ENCODE measurements around the gene TTYH2.

Gene TTYH2

GRCh38 chr17:74296548-74296936 lies 83.2 kb downstream of the TTYH2 start:
- DNase-seq, result peak; percentile 26

- no peak for DNase-seq
Measured at GRCh38 chr17:74297941-74298340, 84.6 kb downstream of the TTYH2 start.

DNA sequence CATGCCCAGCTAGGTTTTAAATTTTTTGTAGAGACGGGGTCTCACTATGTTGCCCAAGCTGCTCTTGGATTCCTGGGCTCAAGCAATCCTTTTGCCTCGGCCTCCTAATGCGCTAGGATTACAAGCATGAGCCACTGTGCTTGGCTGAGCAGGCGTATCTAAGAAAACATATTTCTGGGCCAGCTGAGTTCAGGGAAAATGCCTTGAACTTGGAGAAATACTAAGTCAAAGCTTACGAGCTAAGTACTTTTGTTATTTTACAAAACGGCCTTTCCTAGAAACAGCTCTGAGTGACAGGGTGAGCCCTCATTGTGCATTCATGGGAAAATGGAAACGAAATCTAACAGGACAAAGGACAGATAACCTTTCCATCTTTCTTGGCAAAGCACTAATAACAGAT lies 85.4 kb downstream of the TTYH2 start:
- DNase-seq, result no peak

DNA sequence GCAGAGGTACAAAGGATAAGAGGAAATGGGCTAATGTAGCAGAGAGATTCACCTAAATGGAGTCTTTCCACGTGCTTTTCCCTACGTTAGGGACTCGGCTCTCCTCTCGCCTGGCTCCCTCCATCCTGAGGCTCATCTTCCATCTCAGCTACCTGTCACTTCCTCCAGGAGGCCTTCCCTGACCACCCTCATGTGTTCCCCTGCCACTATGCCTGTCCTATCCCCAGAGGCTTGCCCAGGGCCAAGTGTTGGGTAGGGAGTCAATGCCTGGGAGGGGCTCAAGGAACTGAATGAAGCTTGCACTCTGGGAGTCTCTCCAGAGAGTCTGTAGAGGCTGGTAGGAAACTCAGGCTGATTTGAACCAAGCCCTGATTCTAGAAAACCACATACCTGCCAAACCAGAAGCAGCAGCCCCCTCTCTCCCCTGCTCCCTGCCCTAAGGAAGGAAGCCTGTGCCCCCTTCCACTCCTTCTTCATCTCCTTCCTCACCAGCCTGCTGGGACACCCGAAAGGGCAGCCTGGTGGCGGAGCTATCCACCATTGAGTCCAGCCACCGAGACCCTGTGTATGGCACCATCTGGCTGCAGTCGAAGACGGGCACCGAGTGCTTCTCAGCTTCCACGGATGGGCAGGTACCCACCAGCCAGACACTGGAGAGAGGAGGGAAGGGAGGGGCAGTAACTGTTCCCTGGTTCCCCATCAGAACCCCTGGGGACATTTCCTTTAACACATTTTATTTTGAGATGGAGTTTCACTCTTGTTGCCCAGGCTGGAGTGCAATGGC lies 86.0 kb downstream of the TTYH2 start:
- no peak for DNase-seq

- DNase-seq, result no peak
Measured at GRCh38 chr17:74303305-74303704, 89.9 kb downstream of the TTYH2 start.

- no peak for DNase-seq
Measured at GRCh38 chr17:74304184-74304583, 90.8 kb downstream of the TTYH2 start.

DNA sequence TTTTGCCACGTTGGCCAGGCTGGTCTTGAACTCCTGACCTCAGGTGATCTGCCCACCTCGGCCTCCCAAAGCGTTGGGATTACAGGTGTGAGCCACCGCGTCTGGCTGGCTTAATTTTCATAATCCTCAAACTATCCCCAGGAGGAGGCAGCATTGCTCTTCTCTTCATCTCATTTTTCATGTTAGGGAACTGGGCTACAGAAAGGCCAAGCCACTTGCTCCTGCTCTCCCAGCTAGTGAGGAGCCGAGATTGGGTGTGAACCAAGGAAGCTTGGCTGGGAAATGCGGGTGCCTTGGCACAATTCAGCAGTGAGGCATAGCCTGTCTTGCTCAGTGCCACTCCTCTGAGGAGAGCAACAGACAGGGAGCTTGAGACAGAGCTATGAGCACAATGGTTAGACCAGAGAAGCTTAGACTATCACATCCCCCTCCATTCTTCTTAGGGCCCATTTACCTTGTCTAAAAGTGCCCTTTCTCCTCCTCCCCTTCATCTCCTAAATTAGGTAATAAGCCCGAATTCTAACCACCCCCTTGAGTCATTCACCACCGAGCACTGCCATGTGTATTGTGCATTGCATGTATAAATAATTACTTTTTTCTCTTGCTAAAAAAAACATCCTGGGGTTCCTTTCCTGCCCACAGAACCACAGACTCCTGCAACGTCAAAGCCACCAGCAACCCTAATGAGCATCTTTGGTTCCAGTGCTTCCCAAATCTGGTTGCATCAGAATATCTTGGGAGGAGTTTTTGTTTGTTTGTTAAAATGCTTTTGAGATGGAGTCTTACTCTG lies 92.7 kb downstream of the TTYH2 start:
- no peak for DNase-seq

DNA sequence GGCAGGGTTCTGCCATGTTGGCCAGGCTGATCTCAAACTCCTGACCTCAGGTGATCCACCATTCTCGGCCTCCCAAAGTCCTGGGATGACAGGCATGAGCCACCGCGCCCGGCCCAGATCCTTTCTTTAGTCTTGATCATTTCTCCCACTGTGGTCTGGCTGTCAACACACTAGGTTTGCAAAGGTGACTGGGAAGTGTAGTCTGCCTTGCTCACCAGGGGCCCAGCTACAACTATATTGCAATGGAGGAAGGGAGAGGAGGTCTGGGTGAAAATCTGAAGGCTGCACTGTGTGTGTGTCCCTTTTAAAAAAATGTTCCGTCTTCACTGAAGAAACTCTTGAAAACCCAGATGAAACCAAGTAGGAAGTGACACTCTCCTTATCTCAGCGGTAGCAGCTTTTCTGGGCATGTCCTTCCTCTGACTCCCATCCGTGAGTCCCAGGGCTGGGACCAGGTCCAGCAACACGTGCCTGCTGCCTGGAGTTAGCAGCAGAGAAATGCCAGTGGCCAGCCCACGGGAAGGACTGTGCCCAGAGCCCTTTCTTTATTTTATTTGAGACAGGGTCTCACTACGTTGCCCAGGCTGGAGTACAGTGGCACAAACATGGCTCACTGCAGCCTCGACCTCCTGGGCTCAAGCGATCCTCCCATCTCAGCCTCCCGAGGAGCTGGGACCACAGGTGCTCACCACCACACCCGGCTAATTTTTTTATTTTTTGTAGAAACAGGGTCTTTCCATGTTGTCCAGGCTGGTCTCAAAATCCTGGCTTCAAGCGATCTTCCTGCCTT lies 94.8 kb downstream of the TTYH2 start:
- no peak for DNase-seq

GRCh38 chr17:74309902-74310301 lies 96.5 kb downstream of the TTYH2 start:
- no peak for DNase-seq

All from NCI-H774 (cell line).